C4-2B (cell line): ENCODE results near the gene JUP.
"Not testable (repeated sequence)": the region's sequence is repeated elsewhere in the genome, so short reads cannot be mapped to it uniquely, and the experiment has no call there.

Experiments
- H3K27ac ChIP-seq: fragments of 450-650 bp; 2 replicates; pipeline ENCODE4 v1.5.1; 2017
- CTCF ChIP-seq: fragments of 450-650 bp; conservative IDR thresholded peaks from 2 replicates; pipeline ENCODE4 v1.5.1; 2017; ENCODE audit warnings: mild to moderate bottlenecking
- ZFX ChIP-seq: fragments of 450-650 bp; IDR thresholded peaks from 2 replicates; pipeline ENCODE4 v1.6.1; 2017

The JUP gene

GRCh38 chr17:41786227-41787020 is at the start of gene JUP:
JUP (minus strand) TSS chr17:41786711; CDS start chr17:41771854, 14,857 bp downstream.
- H3K27ac ChIP-seq: peak within 1 kb of the TSS; percentile 85
- TF ChIP-seq CTCF: peak; percentile 98
- TF ChIP-seq ZFX: peak; percentile 60; the same call in 1 of the 2 replicates

- TF ChIP-seq ZFX: peak; percentile 94
- TF ChIP-seq CTCF: no peak
- H3K27ac ChIP-seq: peak within 1 kb of the TSS; percentile 91
Observed at GRCh38 chr17:41835800-41836549, 49.5 kb upstream of the JUP start, which contains the start of gene NT5C3B. NT5C3B (minus strand) TSS chr17:41836232; CDS start chr17:41836193, 39 bp downstream.

DNA sequence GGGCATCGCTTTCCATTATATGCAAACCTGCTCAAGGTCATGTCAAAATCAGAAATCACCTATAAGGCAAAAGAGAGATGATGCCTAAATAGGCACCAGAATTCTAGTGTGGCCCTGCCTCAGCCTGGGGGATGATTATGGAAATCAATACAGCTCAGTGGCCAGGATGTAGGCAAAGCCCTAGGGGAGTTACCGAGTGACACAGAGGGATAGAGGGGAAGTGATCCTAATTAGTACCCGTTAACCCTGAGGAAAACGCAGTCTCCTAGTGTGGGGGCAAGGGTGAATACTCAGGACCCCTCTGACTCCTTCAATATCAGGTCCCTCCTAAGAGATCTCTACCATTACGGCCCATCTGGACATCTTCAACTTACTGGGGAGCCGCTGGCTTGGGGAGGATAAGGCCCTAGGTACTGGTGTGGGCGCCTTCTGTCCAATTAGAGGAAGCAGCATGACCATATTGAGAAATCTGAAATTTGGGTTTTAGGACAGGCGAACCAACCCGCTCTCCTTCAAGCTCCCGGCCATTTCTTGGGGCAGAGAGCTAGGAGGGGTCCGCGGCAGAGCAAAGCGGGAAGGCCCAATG is 48.8 kb upstream of the JUP start:
- TF ChIP-seq ZFX (no peak), CTCF (no peak)
- peak overlapping the region; percentile 91 for H3K27ac ChIP-seq

DNA sequence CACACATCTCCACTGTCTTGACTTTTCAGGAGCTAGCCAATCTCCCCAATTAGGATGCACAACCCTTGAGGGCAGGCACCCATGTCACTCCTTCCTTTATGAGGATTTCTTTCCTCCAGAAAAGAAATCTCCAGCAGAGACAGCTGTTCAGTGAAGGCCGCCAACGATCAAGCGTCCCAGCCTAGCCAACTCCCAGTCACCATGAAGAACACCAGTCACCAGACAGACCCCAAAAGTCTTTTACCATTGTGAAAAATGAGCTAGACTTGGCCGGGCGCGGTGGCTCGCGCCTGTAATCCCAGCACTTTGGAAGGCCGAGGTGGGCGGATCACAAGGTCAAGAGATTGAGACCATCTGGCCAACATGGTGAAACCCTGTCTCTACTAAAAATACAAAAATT is 43.5 kb upstream of the JUP start:
- H3K27ac ChIP-seq: not testable (repeated sequence)

GRCh38 chr17:41825175-41825845 is 38.8 kb upstream of the JUP start:
- TF ChIP-seq ZFX: no peak
- TF ChIP-seq CTCF: no peak
- H3K27ac ChIP-seq: no peak overlapping the region

- TF ChIP-seq CTCF (no peak), ZFX (no peak)
- H3K27ac ChIP-seq: no peak overlapping the region
Observed at GRCh38 chr17:41824086-41824485, 37.6 kb upstream of the JUP start.

DNA sequence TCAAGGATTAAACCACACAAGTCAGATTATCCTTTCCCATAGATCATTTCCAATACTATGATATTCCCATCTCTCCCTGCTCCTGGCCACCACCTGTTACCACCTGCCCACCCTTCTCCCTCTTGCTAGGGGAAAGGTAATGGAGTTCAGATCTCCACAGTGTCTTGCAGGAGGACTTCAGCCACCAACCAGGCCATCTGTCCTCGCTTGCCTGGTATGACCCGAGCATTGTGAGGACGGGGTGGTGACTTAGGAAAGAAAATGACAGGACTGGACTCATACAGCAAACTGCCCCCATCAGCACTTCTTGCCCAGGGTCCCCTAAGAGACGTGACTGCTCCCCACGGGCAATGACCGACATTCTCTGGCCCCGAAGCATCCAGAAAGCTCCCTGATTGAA is 37.1 kb upstream of the JUP start:
- TF ChIP-seq CTCF (no peak), ZFX (no peak)
- H3K27ac ChIP-seq: no peak overlapping the region
